ENCODE measurements around the gene NPHS1. TPM values are rescaled to one million over a fixed set of nuclear protein-coding genes. Genes with fewer than 3 reads are reported as not detected.

Gene NPHS1
- total RNA-seq, 4 donors from 2014 or later = not detected

DNA sequence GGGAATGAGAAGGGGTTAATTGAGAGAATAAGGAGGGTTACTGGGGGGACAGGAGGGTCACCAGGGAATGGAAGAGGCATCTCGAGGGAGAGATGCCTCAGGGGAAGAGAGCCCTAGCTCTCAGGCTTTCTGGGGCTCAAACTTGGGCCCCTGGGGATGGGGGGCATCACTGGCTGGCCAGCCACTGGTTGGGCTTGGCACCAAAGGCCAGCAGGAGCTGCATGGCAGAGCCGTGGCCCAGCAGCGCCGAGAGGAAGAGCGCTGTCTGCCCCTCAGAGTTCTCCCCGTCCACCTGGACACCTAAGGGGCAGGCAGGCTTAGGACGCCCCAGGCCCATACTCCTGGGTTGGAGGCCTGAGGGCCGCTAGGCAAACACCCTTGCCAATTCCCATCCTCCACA is 59.4 kb downstream of the NPHS1 start:
- intact Hi-C loops (cut with DNase I) = no loop called here
- WGBS, 2 donors = 11 to 71% methylated on average over 1 to 5 of the region's 8 CpGs
- Histone ChIP-seq H3K27ac (no peak overlapping the region), H3K36me3 (no peaks in the 10 kb centered on the region), H3K9me3 (no peaks in the 10 kb centered on the region), H3K27me3 (peaks cover 0 to 43% (median 5%) of the 10 kb centered on the region in 4 donors), H3K4me3 (no peak overlapping the region), H3K4me1 (no peaks in the 10 kb centered on the region)
- no peak for TF ChIP-seq POLR2A (IDR thresholded peaks at IDR 0.05)
- TF ChIP-seq, protein P1, sequence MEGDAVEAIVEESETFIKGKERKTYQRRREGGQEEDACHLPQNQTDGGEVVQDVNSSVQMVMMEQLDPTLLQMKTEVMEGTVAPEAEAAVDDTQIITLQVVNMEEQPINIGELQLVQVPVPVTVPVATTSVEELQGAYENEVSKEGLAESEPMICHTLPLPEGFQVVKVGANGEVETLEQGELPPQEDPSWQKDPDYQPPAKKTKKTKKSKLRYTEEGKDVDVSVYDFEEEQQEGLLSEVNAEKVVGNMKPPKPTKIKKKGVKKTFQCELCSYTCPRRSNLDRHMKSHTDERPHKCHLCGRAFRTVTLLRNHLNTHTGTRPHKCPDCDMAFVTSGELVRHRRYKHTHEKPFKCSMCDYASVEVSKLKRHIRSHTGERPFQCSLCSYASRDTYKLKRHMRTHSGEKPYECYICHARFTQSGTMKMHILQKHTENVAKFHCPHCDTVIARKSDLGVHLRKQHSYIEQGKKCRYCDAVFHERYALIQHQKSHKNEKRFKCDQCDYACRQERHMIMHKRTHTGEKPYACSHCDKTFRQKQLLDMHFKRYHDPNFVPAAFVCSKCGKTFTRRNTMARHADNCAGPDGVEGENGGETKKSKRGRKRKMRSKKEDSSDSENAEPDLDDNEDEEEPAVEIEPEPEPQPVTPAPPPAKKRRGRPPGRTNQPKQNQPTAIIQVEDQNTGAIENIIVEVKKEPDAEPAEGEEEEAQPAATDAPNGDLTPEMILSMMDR (IDR thresholded peaks at IDR 0.05) = no peak
- DNase-seq = no peak

DNA sequence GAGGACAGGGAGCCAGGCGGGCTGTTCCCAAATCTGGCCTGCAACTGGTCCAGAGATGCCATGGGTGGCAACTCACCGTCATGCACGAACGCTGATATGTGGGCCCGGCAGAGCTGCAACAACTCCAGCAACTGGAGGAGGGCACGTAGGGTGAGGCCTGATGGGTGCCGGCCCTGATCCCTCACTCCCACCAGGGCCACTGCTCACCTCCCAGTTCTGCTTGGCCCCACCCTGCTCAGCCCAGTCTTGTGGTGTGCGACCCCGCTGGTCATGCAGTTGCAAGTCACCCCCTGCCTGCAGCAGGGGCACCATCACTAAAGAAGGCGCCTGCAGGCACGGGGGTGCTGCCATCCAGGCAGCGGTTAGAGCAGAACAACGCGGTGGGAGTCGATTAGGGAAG is 60.0 kb downstream of the NPHS1 start:
- Histone ChIP-seq H3K4me3 (no peak overlapping the region), H3K9me3 (no peaks in the 10 kb centered on the region), H3K27me3 (peaks cover 0 to 37% (median 3%) of the 10 kb centered on the region in 4 donors), H3K4me1 (no peaks in the 10 kb centered on the region), H3K36me3 (peaks cover 0 to 3% (median 0%) of the 10 kb centered on the region in 3 donors), H3K27ac (no peak overlapping the region)
- WGBS, 2 donors = 90 to 95% methylated on average over 4 to 11 of the region's 15 CpGs
- intact Hi-C loops (cut with DNase I) = no loop called here
- TF ChIP-seq, protein P1 (IDR thresholded peaks at IDR 0.05) = no peak
- TF ChIP-seq POLR2A (IDR thresholded peaks at IDR 0.05) = no peak
- no peak for DNase-seq

DNA sequence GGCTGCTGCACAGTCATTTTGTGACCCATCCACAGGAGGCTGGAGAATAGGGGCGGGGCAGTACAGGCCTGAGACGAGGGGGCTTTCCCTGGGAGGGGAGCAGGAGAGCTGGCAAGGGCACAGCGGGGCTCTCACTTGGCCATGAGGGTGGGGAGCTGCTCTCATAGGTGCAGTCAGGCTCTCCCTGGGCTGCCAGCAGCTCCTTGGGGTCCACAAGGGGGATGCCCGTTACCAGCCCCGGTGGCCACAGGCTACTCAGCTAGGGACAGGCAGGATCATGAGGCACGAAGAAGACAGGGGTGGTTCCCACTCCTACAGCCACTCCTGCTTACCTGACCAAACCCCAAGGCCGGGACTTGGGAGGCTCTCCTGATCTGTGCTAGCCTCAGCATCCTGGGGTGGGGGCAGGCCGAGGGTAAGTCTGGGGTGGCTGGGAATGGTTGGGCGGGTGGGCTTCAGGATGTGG is 60.5 kb downstream of the NPHS1 start:
- intact Hi-C loops (cut with DNase I) = no loop called here
- WGBS, 2 donors = no CpG with 5 or more reads among the region's 9 CpGs
- TF ChIP-seq, protein P1 (IDR thresholded peaks at IDR 0.05) = no peak
- no peak for TF ChIP-seq POLR2A (IDR thresholded peaks at IDR 0.05)

DNA sequence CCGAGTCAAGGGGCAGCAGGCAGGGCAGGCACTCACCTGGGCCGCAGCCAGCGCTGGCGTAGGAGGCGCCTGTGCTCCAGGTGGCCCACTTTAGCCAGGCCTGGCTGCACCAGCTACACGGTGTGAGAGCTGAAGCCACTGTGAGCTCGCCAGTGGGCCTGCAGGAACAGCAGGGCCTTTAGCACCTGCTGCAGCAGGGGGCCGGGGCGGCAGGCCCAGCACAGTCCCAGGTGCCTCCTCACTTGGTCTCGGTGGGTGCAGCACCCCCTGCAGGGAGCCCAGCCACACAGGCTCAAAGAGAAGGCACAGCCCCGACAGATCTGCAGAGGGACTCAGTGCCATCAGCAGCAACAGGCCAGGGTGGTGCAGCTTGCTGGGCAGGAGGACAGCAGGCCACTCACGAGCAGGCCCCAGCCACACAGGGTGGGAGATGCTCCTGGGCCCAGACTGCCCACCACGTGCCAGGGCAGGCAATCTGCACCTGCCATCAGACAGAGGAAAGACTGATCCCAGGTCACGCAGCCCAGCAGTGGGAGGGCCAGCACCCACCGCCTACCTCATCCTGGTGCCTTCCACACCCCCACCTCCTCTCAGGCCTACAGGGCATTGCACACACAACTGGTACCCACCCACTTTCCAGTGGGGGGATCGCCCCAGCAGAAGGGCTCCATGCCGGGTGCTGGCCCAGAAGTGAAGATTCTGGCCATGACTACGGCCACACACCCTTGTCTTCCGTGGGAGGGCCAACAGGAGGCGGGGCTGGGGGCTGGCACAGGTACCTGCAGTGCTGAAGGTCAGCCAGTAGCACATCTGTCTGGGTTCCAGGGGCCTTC is 61.1 kb downstream of the NPHS1 start:
- TF ChIP-seq, protein P1 (IDR thresholded peaks at IDR 0.05) = no peak
- TF ChIP-seq POLR2A (IDR thresholded peaks at IDR 0.05) = no peak
- H3K36me3 ChIP-seq = peaks cover 0 to 9% (median 0%) of the 10 kb centered on the region in 3 donors
- no peak for DNase-seq
- WGBS, 2 donors = 0% methylated on average over 1 of the region's 20 CpGs; no CpG with 5 or more reads in 1 of the 2 donors
- no peaks in the 10 kb centered on the region for H3K4me1 ChIP-seq
- no peak overlapping the region for H3K4me3 ChIP-seq
- H3K27ac ChIP-seq = no peak overlapping the region
- H3K27me3 ChIP-seq = peaks cover 0 to 26% (median 0%) of the 10 kb centered on the region in 4 donors
- H3K9me3 ChIP-seq = no peaks in the 10 kb centered on the region
- intact Hi-C loops (cut with DNase I) = no loop called here

More for the DNA sequence above, 60.5 kb downstream of the NPHS1 start:
- no peak overlapping the region for H3K27ac ChIP-seq
- DNase-seq = no peak
- H3K36me3 ChIP-seq = peaks cover 0 to 8% (median 0%) of the 10 kb centered on the region in 3 donors
- peaks cover 0 to 32% (median 1%) of the 10 kb centered on the region in 4 donors for H3K27me3 ChIP-seq
- H3K9me3 ChIP-seq = no peaks in the 10 kb centered on the region
- no peak overlapping the region for H3K4me3 ChIP-seq
- H3K4me1 ChIP-seq = no peaks in the 10 kb centered on the region
